ENCODE results near the gene LHFPL6. TPM values are rescaled to one million over a fixed set of nuclear protein-coding genes. Genes with fewer than 3 reads are reported as not detected.

The LHFPL6 gene
- total RNA-seq, 1 experiment from 2014 or later: 25.7 TPM

DNA sequence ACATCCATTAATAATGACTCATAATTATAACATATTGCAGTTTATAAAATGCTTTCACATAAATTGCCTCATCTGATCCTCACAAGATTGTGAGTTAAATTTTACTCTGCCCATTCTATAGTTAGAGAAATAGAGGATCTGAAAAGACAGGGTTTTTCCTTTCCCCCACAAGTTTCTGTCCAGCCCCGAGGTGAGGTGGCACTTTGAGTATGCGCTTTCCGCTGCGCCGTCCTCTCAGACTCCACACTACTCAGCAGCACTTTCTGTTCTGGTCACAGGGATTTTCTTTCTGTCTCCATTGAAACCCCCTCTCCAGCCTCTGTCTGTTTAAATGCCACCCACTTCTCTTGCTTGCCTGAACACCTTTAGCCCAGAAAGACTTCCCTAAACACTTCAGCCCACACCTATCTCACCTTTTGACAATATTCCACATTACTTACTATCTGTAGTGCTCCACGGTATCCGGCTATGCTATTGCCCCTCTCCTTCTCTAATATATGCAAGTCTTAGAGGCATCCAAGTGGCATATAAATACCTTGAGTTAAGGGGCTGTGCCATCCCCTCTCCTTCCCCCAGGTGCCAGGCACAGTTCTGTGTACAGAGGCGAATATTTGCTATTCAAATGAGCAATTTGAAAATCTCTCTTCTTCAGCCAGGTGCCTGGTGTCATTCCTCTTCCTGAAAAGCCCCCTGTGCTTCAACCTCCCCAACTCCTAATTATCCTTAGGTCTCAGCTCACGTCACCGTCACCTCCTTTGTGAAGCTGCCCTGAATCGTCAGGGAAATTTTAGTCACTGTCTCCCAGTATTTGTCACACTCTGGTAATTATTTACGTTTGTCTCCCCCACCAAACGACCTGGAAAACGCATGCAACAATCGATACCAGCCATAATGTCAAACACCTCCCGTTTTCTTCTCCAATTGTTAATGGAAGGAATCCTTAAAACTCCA is 296.1 kb downstream of the LHFPL6 start:
- DNase-seq (ENCODE audit: low read depth, low spot score): no peak
- H3K27ac ChIP-seq (ENCODE audit: low read length): no peak overlapping the region
- TF ChIP-seq SIN3A (IDR thresholded peaks at IDR 0.05; ENCODE audit: borderline replicate concordance, insufficient read depth, low read depth, low read length): no peak
- TF ChIP-seq, protein P1, sequence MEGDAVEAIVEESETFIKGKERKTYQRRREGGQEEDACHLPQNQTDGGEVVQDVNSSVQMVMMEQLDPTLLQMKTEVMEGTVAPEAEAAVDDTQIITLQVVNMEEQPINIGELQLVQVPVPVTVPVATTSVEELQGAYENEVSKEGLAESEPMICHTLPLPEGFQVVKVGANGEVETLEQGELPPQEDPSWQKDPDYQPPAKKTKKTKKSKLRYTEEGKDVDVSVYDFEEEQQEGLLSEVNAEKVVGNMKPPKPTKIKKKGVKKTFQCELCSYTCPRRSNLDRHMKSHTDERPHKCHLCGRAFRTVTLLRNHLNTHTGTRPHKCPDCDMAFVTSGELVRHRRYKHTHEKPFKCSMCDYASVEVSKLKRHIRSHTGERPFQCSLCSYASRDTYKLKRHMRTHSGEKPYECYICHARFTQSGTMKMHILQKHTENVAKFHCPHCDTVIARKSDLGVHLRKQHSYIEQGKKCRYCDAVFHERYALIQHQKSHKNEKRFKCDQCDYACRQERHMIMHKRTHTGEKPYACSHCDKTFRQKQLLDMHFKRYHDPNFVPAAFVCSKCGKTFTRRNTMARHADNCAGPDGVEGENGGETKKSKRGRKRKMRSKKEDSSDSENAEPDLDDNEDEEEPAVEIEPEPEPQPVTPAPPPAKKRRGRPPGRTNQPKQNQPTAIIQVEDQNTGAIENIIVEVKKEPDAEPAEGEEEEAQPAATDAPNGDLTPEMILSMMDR (IDR thresholded peaks at IDR 0.05): no peak
- no peak for TF ChIP-seq TCF7L2 (IDR thresholded peaks at IDR 0.05; ENCODE audit: low read depth, low read length)
- no peak for TF ChIP-seq POLR2AphosphoS5 (IDR thresholded peaks at IDR 0.05; ENCODE audit: low read depth, low read length)
- TF ChIP-seq, protein P2, sequence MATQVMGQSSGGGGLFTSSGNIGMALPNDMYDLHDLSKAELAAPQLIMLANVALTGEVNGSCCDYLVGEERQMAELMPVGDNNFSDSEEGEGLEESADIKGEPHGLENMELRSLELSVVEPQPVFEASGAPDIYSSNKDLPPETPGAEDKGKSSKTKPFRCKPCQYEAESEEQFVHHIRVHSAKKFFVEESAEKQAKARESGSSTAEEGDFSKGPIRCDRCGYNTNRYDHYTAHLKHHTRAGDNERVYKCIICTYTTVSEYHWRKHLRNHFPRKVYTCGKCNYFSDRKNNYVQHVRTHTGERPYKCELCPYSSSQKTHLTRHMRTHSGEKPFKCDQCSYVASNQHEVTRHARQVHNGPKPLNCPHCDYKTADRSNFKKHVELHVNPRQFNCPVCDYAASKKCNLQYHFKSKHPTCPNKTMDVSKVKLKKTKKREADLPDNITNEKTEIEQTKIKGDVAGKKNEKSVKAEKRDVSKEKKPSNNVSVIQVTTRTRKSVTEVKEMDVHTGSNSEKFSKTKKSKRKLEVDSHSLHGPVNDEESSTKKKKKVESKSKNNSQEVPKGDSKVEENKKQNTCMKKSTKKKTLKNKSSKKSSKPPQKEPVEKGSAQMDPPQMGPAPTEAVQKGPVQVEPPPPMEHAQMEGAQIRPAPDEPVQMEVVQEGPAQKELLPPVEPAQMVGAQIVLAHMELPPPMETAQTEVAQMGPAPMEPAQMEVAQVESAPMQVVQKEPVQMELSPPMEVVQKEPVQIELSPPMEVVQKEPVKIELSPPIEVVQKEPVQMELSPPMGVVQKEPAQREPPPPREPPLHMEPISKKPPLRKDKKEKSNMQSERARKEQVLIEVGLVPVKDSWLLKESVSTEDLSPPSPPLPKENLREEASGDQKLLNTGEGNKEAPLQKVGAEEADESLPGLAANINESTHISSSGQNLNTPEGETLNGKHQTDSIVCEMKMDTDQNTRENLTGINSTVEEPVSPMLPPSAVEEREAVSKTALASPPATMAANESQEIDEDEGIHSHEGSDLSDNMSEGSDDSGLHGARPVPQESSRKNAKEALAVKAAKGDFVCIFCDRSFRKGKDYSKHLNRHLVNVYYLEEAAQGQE (IDR thresholded peaks at IDR 0.05; ENCODE audit: insufficient read depth in 1 of 2, low read depth in 2 of 2, low read length in 1 of 2): no peak
- H3K4me1 ChIP-seq (ENCODE audit: control insufficient read depth, insufficient read depth, low read length): no peaks in the 10 kb centered on the region
- no peak for ATAC-seq
- ChIA-PET CTCF (no interaction called here), POLR2A (no interaction called here)
- H3K36me3 ChIP-seq (ENCODE audit: control insufficient read depth, insufficient read depth, low read length): no peaks in the 10 kb centered on the region
- no TSS peak for BruUV-seq (replicated peaks)
- intact Hi-C loops (cut with micrococcal nuclease; ENCODE audit: unreplicated experiment): no loop called here
- H3K4me3 ChIP-seq (ENCODE audit: low read depth in 2 of 2, low read length in 2 of 2): no peak overlapping the region
- in situ Hi-C loops (cut with HindIII; ENCODE audit: low pct_unique_long_range_greater_than_20kb, low sequenced_read_pairs): no loop called here
- H3K27me3 ChIP-seq (ENCODE audit: control insufficient read depth, insufficient read depth, low read length): no peaks in the 10 kb centered on the region
- no peaks in the 10 kb centered on the region for H3K9me3 ChIP-seq (ENCODE audit: control insufficient read depth, insufficient read depth, low read depth, low read length)

DNA sequence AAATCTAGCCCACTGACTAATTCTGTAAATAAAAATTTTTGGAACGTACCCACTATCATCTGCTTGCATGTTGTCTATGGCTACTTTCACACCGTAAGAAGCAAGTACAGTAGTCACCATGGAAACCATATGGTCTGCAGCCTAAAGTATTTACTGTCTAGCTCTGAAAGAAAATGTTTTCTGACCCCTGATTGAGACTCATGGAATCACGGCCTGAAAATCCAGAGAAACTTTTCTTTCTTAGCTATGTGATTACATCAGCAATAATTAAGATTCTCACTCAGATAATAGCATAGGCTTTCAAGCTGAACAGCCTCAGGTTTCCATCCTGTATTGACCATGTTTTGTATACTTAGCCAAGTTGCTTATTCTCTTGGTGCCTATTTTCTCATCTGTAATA is 300.2 kb downstream of the LHFPL6 start:
- CTCF ChIA-PET: no interaction called here
- Histone ChIP-seq H3K27me3 (ENCODE audit: control insufficient read depth, insufficient read depth, low read length) (no peaks in the 10 kb centered on the region), H3K36me3 (ENCODE audit: control insufficient read depth, insufficient read depth, low read length) (no peaks in the 10 kb centered on the region), H3K9me3 (ENCODE audit: control insufficient read depth, insufficient read depth, low read depth, low read length) (no peaks in the 10 kb centered on the region), H3K27ac (ENCODE audit: low read length) (no peak overlapping the region), H3K4me1 (ENCODE audit: control insufficient read depth, insufficient read depth, low read length) (no peaks in the 10 kb centered on the region), H3K4me3 (ENCODE audit: low read depth in 2 of 2, low read length in 2 of 2) (no peak overlapping the region)
- ATAC-seq: no peak
- in situ Hi-C loops (cut with HindIII; ENCODE audit: low pct_unique_long_range_greater_than_20kb, low sequenced_read_pairs) (no loop called here), intact Hi-C loops (cut with micrococcal nuclease; ENCODE audit: unreplicated experiment) (no loop called here)
- POLR2A ChIA-PET: no interaction called here
- TF ChIP-seq SIN3A (IDR thresholded peaks at IDR 0.05; ENCODE audit: borderline replicate concordance, insufficient read depth, low read depth, low read length) (no peak), POLR2AphosphoS5 (IDR thresholded peaks at IDR 0.05; ENCODE audit: low read depth, low read length) (no peak), TCF7L2 (IDR thresholded peaks at IDR 0.05; ENCODE audit: low read depth, low read length) (no peak)
- TF ChIP-seq, protein P2 (IDR thresholded peaks at IDR 0.05; ENCODE audit: insufficient read depth in 1 of 2, low read depth in 2 of 2, low read length in 1 of 2): no peak
- TF ChIP-seq, protein P1 (IDR thresholded peaks at IDR 0.05): no peak
- no TSS peak for BruUV-seq (replicated peaks)
- DNase-seq (ENCODE audit: low read depth, low spot score): no peak

Measured in Panc1 (cell line).